Activated CD4-positive, alpha-beta memory T cell treated with anti-CD3 and anti-CD28 coated beads for 36 hours (primary cell): ENCODE data around the gene GARNL3. TPM values are rescaled to one million over a fixed set of nuclear protein-coding genes. Genes with fewer than 3 reads are reported as not detected.
A peak's percentile ranks its signal among the peaks of the same experiment; 100 is the strongest.

ENCODE experiments used
- CTCF ChIA-PET: fragments of 350-600 bp; sonication (Branson Sonifier 250); formaldehyde crosslinking; loops from one replicate; lab custom pipeline; 2021; ENCODE audit warnings: antibody characterized with exemption, inconsistent platforms; lab: Charles Lee
- POLR2A ChIA-PET: fragments of 350-600 bp; sonication (Branson Sonifier 250); formaldehyde crosslinking; loops from one replicate; lab custom pipeline; 2021; ENCODE audit warnings: antibody characterized with exemption; lab: Charles Lee
- DNase-seq: peaks from one replicate; pipeline ENCODE4 v3.0.0-alpha.2; 2020
- H3K27ac Mint-ChIP-seq: one replicate; pipeline ENCODE4 v1.8.0; 2021; ENCODE audit warnings: mixed read lengths
- H3K27me3 Mint-ChIP-seq: one replicate; pipeline ENCODE4 v1.8.0; 2021; ENCODE audit warnings: mixed read lengths
- H3K36me3 Mint-ChIP-seq: one replicate; pipeline ENCODE4 v1.8.0; 2021; ENCODE audit warnings: mixed read lengths
- H3K4me1 Mint-ChIP-seq: one replicate; pipeline ENCODE4 v1.8.0; 2021; ENCODE audit warnings: low read depth, mixed read lengths
- H3K4me3 Mint-ChIP-seq: one replicate; pipeline ENCODE4 v1.8.0; 2021; ENCODE audit warnings: mild to moderate bottlenecking, mixed read lengths
- H3K9me3 Mint-ChIP-seq: one replicate; pipeline ENCODE4 v1.8.0; 2021; ENCODE audit warnings: mixed read lengths
- intact Hi-C: fragments of 100-400 bp; cut with micrococcal nuclease; formaldehyde crosslinking; loops from one replicate; pipeline ENCODE4 v1.15.1; 2023
- total RNA-seq, 2 experiments: library from RNA; stranded (reverse); gene quantifications; one replicate each; pipeline ENCODE4 v1.2.3, GENCODE V29; 2021

The GARNL3 gene
- total RNA-seq, 2 experiments from 2014 or later = 3.5 to 3.9 TPM

DNA sequence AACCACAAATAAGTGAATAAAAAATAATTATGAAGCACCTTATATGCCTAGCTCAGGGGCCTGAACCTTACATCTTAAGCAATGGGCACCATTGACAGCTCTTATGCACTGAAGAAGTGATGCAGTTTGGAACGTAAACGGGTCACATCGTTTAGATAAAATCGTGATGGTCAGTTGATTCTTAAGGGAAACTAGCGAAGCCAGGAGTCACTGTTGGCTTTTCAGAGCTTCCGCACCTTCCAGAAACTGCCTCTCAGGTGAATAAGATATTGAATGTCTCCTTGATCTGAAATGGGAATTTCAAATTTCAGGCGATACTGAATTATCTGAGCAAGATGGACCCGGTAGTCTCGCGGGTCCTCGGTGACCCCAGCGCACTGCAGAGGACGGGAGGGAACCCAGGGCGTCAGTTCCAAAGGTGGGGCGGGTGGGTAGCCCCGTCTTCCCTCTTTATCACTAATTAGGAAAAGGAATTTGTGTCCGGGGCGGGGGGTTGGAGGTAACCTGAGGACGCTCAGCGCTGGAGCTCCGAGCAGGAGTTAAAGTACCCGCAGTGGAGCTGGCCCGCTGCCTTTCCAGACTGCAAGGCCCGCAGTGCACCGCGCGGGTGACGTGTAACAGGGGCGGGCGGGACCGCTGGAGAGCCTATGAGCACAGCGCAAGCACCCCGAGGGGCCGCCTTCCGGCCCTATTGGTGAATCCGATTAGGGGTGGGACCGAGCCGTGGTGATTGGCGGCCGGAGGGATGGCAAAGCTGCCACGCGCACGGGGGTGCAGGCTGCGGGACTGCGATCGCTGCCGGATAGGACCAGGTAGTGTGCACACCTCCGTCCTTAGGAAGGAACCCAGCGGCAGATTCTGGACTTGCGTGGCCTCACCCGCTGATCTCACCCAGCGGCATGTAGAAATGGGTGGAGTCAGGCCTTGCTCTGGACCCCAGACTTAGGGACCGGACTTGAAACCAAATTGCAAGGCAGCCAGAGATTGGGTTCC is 19.7 kb upstream of the GARNL3 start:
- H3K27me3 Mint-ChIP-seq = no peaks in the 10 kb centered on the region
- CTCF ChIA-PET = interaction anchor here (0.8 to 1.4 kb wide), 5 partner anchors 11 to 676 kb away, joined by 3 to 4 read pairs (median 3); no protein-coding TSS in a partner anchor
- peaks cover 7% of the 10 kb centered on the region for H3K4me1 Mint-ChIP-seq
- DNase-seq = peak; percentile 97
- no peaks in the 10 kb centered on the region for H3K9me3 Mint-ChIP-seq
- H3K4me3 Mint-ChIP-seq = peak overlapping the region; percentile 80
- intact Hi-C loops = loop anchor here (1.0 to 10.0 kb wide), 2 partner anchors 21 to 180 kb away; partner anchors contain the start of gene ZNF79
- POLR2A ChIA-PET = interaction anchor here (0.5 to 1.5 kb wide), 3 partner anchors 20 to 317 kb away, joined by 3 to 9 read pairs (median 5); partner anchors contain the start of gene ZNF79
- no peaks in the 10 kb centered on the region for H3K36me3 Mint-ChIP-seq
- peak overlapping the region; percentile 20 for H3K27ac Mint-ChIP-seq

DNA sequence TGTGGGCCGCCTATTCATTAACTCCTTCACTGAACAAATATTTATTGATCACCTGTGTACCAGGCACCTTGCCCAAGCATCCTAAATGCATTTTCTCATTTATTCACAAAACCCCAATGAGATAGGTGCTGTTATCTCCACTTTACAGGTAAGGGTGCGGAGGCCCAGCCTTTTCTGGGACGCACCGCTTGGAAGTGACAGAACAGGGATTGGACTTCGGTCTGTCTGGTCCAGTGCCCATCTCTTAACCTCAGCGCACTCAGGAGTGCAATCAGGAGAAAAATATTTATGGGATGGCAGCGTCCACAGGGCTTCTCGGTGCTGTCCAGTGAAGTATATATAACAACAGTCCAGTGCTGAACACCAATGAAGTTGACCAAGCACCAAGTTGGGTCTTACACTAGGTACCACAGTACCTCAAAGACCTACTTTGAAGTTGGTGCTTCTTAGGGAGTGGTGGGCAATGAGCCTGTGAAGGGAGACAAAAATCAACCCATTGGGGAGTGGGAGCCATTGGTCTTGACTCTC is 18.9 kb upstream of the GARNL3 start:
- DNase-seq = no peak
- Mint-ChIP-seq H3K4me3 (peak overlapping the region; percentile 80), H3K27me3 (no peaks in the 10 kb centered on the region), H3K27ac (no peak overlapping the region), H3K9me3 (no peaks in the 10 kb centered on the region), H3K4me1 (peaks cover 7% of the 10 kb centered on the region), H3K36me3 (no peaks in the 10 kb centered on the region)
- intact Hi-C loops = loop anchor here (1.0 to 10.0 kb wide), 2 partner anchors 21 to 179 kb away; partner anchors contain the start of gene ZNF79
- ChIA-PET POLR2A (interaction anchor here (0.5 to 1.5 kb wide), 3 partner anchors 21 to 318 kb away, joined by 3 to 9 read pairs (median 5); partner anchors contain the start of gene ZNF79), CTCF (interaction anchor here (1.0 kb wide), 1 partner anchor 675 kb away, joined by 3 read pairs; no protein-coding TSS in a partner anchor)

DNA sequence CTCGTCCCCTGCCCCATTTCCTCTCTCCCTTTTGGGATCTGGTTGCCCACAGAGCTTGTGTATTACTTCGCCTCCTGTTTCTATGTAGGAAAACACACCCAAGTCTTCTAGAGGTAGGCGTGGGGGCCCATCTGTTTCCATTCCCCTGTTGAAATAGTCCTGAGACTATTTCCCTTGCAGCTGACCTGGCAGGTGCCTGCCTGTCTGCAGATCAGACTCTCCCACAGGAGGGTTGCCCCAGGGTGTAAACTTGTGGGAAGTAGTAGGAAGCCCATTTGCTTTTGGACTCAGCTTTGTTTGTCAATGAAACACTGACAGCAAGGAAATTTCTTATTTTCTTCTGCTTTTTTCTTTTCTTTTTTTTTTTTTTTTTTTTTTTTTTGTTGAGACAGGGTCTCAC is 16.3 kb upstream of the GARNL3 start:
- Mint-ChIP-seq H3K4me3 (no peak overlapping the region), H3K4me1 (peaks cover 7% of the 10 kb centered on the region), H3K27ac (no peak overlapping the region), H3K36me3 (no peaks in the 10 kb centered on the region), H3K27me3 (peaks cover 2% of the 10 kb centered on the region), H3K9me3 (no peaks in the 10 kb centered on the region)
- no peak for DNase-seq
- intact Hi-C loops = loop anchor here (10.0 kb wide), 1 partner anchor 177 kb away; the partner anchor contains the start of gene ZNF79
- CTCF ChIA-PET = no interaction called here
- POLR2A ChIA-PET = no interaction called here

DNA sequence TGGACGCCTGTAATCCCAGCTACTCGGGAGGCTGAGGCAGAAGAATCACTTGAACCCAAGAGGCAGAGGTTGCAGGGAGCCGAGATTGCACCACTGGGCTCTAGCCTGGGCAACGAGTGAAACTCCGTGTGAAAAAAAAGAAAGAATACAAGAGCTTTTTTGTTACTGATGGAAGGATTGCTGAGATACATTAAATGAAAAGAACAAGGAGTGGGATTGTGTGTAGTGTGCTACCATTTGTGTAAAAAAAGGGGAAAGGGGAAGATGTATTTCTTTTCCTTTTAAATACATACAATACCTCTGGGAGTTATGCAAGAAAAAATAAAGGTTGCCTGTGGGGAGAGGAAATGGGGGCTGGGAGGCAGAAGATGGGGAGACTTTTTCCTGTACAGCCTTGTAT is 14.7 kb upstream of the GARNL3 start:
- no peaks in the 10 kb centered on the region for H3K9me3 Mint-ChIP-seq
- H3K4me1 Mint-ChIP-seq = peaks cover 5% of the 10 kb centered on the region
- peaks cover 2% of the 10 kb centered on the region for H3K27me3 Mint-ChIP-seq
- intact Hi-C loops = loop anchor here (10.0 kb wide), 1 partner anchor 175 kb away; the partner anchor contains the start of gene ZNF79
- no peak overlapping the region for H3K4me3 Mint-ChIP-seq
- ChIA-PET CTCF (interaction anchor here (0.9 kb wide), 1 partner anchor 26 kb away, joined by 3 read pairs; no protein-coding TSS in a partner anchor), POLR2A (no interaction called here)
- H3K27ac Mint-ChIP-seq = no peak overlapping the region
- no peaks in the 10 kb centered on the region for H3K36me3 Mint-ChIP-seq
- DNase-seq = no peak

DNA sequence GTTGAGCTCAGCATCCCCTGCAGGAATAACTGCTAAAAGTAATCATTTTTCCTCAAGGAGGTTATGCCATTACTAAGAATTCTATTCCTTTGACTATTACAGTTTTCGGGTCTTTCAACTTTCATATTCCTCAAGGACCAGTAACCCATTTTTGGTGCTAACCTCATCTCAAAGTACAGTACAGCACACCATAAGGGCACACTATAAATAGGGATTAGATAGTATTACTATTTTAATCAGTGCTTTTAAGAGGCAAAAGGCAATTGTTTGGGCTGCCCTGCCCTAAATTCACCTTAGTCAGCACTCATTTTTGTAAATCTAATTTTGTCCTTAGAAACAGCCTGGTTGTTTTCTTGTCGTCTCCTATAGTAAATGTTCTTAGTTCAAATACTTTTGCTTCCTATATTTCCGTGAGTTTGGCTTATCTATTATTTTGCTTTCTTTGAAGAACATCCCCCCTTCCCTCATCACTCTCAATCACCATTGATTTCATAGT is 13.6 kb upstream of the GARNL3 start:
- H3K36me3 Mint-ChIP-seq = no peaks in the 10 kb centered on the region
- H3K9me3 Mint-ChIP-seq = no peaks in the 10 kb centered on the region
- no peaks in the 10 kb centered on the region for H3K4me1 Mint-ChIP-seq
- intact Hi-C loops = no loop called here
- no peak overlapping the region for H3K4me3 Mint-ChIP-seq
- peaks cover 2% of the 10 kb centered on the region for H3K27me3 Mint-ChIP-seq
- ChIA-PET CTCF (no interaction called here), POLR2A (no interaction called here)
- no peak overlapping the region for H3K27ac Mint-ChIP-seq
- DNase-seq = no peak

DNA sequence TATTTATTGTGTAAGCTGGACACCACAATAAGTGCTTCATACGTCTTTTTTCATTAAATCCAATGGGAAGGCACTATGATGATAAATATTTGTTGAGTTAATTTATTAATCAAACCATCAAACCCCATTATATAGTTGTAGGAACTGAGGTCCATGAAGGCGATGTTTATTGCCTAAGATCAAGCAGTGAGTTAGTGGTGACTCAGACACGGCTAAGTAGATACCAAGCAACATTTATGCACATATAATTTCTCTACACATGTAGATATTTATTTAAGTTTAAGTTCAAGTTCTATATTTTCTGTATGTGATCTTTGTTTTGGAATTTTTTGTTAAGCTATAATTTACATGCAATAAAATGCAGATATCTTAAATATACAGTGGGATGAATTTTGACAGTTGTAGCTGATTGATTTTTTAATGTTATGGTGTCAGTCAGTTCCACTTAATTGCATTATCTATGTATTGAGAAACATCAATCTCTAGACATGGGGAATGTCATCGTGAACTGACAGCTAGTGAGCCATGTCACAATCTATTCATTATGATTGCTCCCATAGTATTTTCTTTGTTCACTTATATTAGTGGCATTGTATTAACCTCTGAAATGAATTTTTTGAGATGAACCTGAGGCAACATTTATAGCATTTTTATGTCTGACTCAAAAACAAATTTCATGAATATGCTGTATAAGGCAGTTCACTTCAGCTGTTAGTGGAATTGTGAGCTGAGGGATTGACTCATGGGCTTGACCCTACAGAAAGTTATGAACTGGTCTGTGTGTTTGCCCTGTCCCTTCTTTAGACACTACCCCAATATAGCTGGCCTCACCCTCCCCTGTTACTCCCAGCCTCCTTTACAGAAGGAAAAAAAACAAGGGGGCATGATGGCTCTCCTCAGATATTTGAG is 11.9 kb upstream of the GARNL3 start:
- no peak overlapping the region for H3K27ac Mint-ChIP-seq
- H3K27me3 Mint-ChIP-seq = peaks cover 2% of the 10 kb centered on the region
- no peaks in the 10 kb centered on the region for H3K9me3 Mint-ChIP-seq
- CTCF ChIA-PET = interaction anchor here (0.5 to 1.3 kb wide), 2 partner anchors 59 to 766 kb away, joined by 3 to 4 read pairs; no protein-coding TSS in a partner anchor
- no peak for DNase-seq
- no peaks in the 10 kb centered on the region for H3K36me3 Mint-ChIP-seq
- intact Hi-C loops = no loop called here
- POLR2A ChIA-PET = no interaction called here
- no peak overlapping the region for H3K4me3 Mint-ChIP-seq
- no peaks in the 10 kb centered on the region for H3K4me1 Mint-ChIP-seq

DNA sequence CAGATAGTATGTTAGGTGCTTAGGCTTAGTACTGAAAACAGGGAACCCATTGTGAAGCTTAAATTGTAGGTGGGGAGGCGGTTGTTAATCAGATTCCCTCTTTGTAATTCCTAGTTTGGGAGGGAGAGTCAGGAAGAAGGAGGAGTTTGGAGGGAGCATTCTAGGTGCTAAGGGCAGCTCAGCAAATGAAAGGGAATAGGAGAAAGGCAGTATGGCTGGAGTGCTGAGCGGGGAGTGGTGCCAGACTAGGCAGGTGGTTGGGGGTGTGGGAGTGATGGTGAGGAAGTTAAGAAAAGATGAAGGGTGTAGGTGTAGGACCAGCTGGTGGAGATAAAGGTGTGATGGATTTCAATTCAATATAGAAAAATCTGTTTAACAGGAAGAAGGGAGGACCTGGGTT is 11.1 kb upstream of the GARNL3 start:
- intact Hi-C loops = no loop called here
- no peaks in the 10 kb centered on the region for H3K9me3 Mint-ChIP-seq
- H3K4me3 Mint-ChIP-seq = no peak overlapping the region
- DNase-seq = no peak
- peaks cover 2% of the 10 kb centered on the region for H3K27me3 Mint-ChIP-seq
- H3K27ac Mint-ChIP-seq = no peak overlapping the region
- POLR2A ChIA-PET = no interaction called here
- no peaks in the 10 kb centered on the region for H3K4me1 Mint-ChIP-seq
- CTCF ChIA-PET = interaction anchor here (1.3 kb wide), 1 partner anchor 58 kb away, joined by 3 read pairs; no protein-coding TSS in a partner anchor
- H3K36me3 Mint-ChIP-seq = no peaks in the 10 kb centered on the region

DNA sequence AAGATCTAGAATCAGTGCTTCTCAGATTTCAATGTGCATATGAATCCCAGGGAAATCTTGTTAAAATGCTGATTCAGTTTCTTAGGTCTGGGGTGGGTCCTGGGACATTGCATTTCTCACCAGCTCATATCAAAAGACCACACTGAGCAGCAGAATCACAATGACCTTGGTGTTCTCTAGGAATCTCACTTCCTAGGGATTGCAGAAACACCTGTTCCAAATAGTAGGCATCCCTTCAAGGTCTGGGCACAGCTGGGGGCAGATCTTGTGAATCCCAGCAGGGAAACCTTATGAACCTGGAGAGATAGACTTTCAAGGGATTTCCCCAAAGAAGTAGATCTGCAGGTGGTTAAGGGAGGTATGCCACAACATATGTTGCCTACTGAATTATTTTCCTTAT is 8.9 kb upstream of the GARNL3 start:
- no peaks in the 10 kb centered on the region for H3K9me3 Mint-ChIP-seq

DNA sequence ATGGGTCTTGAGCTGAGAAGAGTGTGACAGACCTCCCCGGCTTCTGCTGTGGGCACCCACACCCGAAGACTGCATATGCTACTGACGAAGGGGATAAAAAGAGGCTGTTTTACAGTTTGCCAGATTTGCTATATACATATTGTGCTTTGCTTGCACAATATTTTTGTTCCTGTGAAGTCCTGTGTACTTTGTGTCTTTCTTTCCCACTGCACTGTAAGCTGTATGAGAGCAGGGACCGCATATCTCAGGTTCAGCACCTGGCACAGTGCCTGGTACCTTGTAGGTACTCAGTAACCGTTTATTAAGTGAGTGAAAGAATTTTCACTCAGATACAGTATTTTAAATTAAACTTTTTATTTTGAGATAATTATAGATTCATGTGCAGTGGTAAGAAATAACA is 8.2 kb upstream of the GARNL3 start:
- no peaks in the 10 kb centered on the region for H3K4me1 Mint-ChIP-seq
- intact Hi-C loops = no loop called here
- POLR2A ChIA-PET = no interaction called here
- H3K36me3 Mint-ChIP-seq = no peaks in the 10 kb centered on the region
- CTCF ChIA-PET = no interaction called here
- no peak overlapping the region for H3K27ac Mint-ChIP-seq
- H3K27me3 Mint-ChIP-seq = no peaks in the 10 kb centered on the region
- H3K9me3 Mint-ChIP-seq = no peaks in the 10 kb centered on the region
- H3K4me3 Mint-ChIP-seq = no peak overlapping the region
- DNase-seq = no peak

More for the DNA sequence above, 8.9 kb upstream of the GARNL3 start:
- Mint-ChIP-seq H3K27ac (no peak overlapping the region), H3K4me3 (no peak overlapping the region), H3K4me1 (no peaks in the 10 kb centered on the region), H3K36me3 (no peaks in the 10 kb centered on the region), H3K27me3 (peaks cover 2% of the 10 kb centered on the region)
- no peak for DNase-seq
- ChIA-PET CTCF (no interaction called here), POLR2A (no interaction called here)
- intact Hi-C loops = no loop called here

DNA sequence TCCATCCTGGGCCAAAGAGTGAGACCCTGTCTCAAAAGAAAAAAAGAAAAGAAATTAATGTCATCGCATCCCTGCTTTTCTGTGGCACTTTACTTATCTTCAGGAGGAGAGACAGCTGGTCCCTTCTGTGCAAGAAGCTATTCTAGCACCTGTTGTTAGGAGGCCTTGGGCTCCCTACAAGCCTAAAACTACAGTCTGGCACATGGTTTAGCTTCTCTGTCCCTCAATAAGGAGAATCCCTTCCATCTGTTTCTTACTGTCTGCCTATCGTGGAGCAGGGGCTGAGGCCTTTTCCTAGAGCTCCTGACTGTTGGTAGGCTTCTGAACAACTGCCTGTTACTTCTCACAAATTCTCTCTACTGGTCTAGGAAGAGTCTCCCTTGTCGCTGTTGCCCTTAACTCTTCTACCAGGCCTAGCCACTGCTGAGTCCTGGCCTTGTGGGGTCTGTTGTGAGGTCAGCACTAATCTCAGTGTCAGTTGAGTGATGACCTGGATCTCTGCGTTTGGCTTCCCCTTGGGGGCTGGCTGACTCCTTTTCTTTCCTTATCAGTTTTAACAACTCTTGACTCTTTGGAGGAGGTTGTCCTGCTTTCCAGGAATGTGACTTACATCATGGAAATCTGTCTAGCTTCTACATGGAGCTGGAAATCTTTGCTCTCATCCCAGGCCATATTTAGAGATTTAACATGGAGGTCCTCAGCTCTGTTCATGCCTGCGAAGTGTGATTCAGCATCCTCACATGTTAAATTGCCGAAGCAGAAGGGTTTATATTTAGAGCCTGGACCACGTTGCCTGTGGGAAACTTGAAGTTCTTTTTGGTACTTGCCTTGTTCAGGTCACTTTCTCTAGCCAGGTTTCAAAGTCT is 5.7 kb upstream of the GARNL3 start:
- no peaks in the 10 kb centered on the region for H3K36me3 Mint-ChIP-seq
- no peak for DNase-seq
- no peaks in the 10 kb centered on the region for H3K9me3 Mint-ChIP-seq
- H3K27ac Mint-ChIP-seq = no peak overlapping the region
- no peaks in the 10 kb centered on the region for H3K27me3 Mint-ChIP-seq
- ChIA-PET POLR2A (no interaction called here), CTCF (interaction anchor here (2.3 kb wide), 1 partner anchor 44 kb away, joined by 6 read pairs; no protein-coding TSS in a partner anchor)
- no peak overlapping the region for H3K4me3 Mint-ChIP-seq
- intact Hi-C loops = no loop called here
- H3K4me1 Mint-ChIP-seq = no peaks in the 10 kb centered on the region
